GM23248 (cell line): ENCODE data around the gene OR51B2.

Experiments
- EZH2 ChIP-seq: fragments of 200-600 bp; sonication (generic); IDR thresholded peaks from 2 replicates; pipeline ENCODE4 v1.6.1; 2018; ENCODE audit warnings: antibody characterized with exemption, mild to moderate bottlenecking; ENCODE audit not compliant: insufficient read depth, poor library complexity, severe bottlenecking
- EZH2phosphoT487 ChIP-seq: fragments of 200-600 bp; sonication (generic); IDR thresholded peaks from 2 replicates; pipeline ENCODE4 v1.6.1; 2018; ENCODE audit warnings: antibody characterized with exemption, moderate library complexity, mild to moderate bottlenecking, low read depth; ENCODE audit not compliant: insufficient read depth

DNA sequence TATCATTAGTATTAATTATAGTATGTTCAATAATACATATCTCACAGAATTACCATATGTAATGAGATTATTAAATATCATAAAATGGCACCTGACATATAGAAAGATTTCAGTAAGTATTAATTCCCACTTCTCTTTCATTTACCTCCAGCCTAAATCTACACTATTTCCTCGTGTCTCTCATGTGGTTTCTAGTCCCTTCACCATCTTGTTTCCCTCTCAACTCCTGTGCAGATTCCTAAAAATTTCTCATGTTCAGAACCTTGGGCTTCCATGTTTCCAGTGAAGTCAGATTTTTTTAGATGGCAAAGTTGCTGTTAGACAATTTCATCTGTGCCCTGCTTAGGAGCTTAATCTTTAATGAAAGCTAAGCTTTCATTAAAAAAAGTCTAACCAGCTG, 40.2 kb downstream of the OR51B2 start:
- TF ChIP-seq EZH2 (no peak), EZH2phosphoT487 (no peak)
